CD4-positive, alpha-beta T cell treated with Interleukin-17A for 1 hour (primary cell): ENCODE measurements around the gene FBLN2.

Source experiments
- DNase-seq: peaks from one replicate; pipeline ENCODE4 v3.0.0-alpha.2; 2020

FBLN2 gene

GRCh38 chr3:13584427-13584891 is 35.5 kb downstream of the FBLN2 start:
- no peak for DNase-seq

- DNase-seq: no peak
Measured at GRCh38 chr3:13584901-13585300, 36.0 kb downstream of the FBLN2 start.

GRCh38 chr3:13587442-13587841 is 38.5 kb downstream of the FBLN2 start:
- DNase-seq: no peak

- no peak for DNase-seq
Measured at GRCh38 chr3:13588221-13588701, 39.3 kb downstream of the FBLN2 start.

GRCh38 chr3:13588993-13589392 is 40.1 kb downstream of the FBLN2 start:
- DNase-seq: no peak

GRCh38 chr3:13590841-13591520 is 42.1 kb downstream of the FBLN2 start:
- no peak for DNase-seq

- no peak for DNase-seq
Measured at GRCh38 chr3:13593615-13594014, 44.7 kb downstream of the FBLN2 start.

- DNase-seq: no peak
Measured at GRCh38 chr3:13594146-13594545, 45.2 kb downstream of the FBLN2 start.

GRCh38 chr3:13594991-13595421 is 46.1 kb downstream of the FBLN2 start:
- no peak for DNase-seq

GRCh38 chr3:13595485-13595884 is 46.6 kb downstream of the FBLN2 start:
- DNase-seq: no peak

- no peak for DNase-seq
Measured at GRCh38 chr3:13596426-13597205, 47.7 kb downstream of the FBLN2 start.

GRCh38 chr3:13597661-13598060 is 48.7 kb downstream of the FBLN2 start:
- DNase-seq: no peak

GRCh38 chr3:13598201-13598600 is 49.3 kb downstream of the FBLN2 start:
- DNase-seq: no peak

GRCh38 chr3:13598926-13599886 is 50.3 kb downstream of the FBLN2 start:
- DNase-seq: no peak

GRCh38 chr3:13599887-13600450 is 51.0 kb downstream of the FBLN2 start:
- no peak for DNase-seq

- no peak for DNase-seq
Measured at GRCh38 chr3:13600950-13601691, 52.2 kb downstream of the FBLN2 start.

- DNase-seq: no peak
Measured at GRCh38 chr3:13601692-13602080, 52.8 kb downstream of the FBLN2 start.

GRCh38 chr3:13605555-13605954 is 56.6 kb downstream of the FBLN2 start:
- no peak for DNase-seq

- DNase-seq: no peak
Measured at GRCh38 chr3:13607821-13608597, 59.1 kb downstream of the FBLN2 start.

- no peak for DNase-seq
Measured at GRCh38 chr3:13608969-13609725, 60.2 kb downstream of the FBLN2 start.
